Right lobe of liver (tissue), 6 donors: ENCODE measurements around the gene SLC32A1. TPM values are rescaled to one million over a fixed set of nuclear protein-coding genes. Genes with fewer than 3 reads are reported as not detected.

ENCODE experiments used
- ATAC-seq, 4 donors: fragments of 200-7000 bp; cut with Tn5 transposase; one replicate each; pipeline ENCODE4 v1.9.1; 2020; ENCODE audit warnings: mild to moderate bottlenecking in 4 of 4, moderate library complexity in 4 of 4
- DNase-seq, 3 donors: peaks; one replicate each; pipeline ENCODE4 v3.0.0-alpha.2; 2020
- H3K27ac ChIP-seq, 3 donors: fragments of 200-600 bp; one replicate each; pipeline ENCODE4 v1.8.0; 2022
- H3K27me3 ChIP-seq, 2 donors: fragments of 200-600 bp; one replicate each; pipeline ENCODE4 v1.8.0; 2022
- H3K36me3 ChIP-seq, 4 donors: fragments of 200-600 bp; sonication (generic) in 1 of 4; one replicate each; pipeline versions ENCODE4 v1.5.1 to v1.8.0; 2017 to 2022; ENCODE audit warnings: control low read depth in 1 of 4
- H3K4me1 ChIP-seq, 4 donors: fragments of 200-600 bp; sonication (generic) in 1 of 4; one replicate each; pipeline versions ENCODE4 v1.5.1 to v1.8.0; 2017 to 2022; ENCODE audit warnings: control low read depth in 1 of 4
- H3K4me3 ChIP-seq, 3 donors: fragments of 200-600 bp; one replicate each; pipeline ENCODE4 v1.8.0; 2022
- H3K9me3 ChIP-seq, 4 donors: fragments of 200-600 bp; sonication (generic) in 1 of 4; one replicate each; pipeline versions ENCODE4 v1.5.1 to v1.8.0; 2017 to 2022; ENCODE audit warnings: control low read depth in 1 of 4
- CTCF ChIP-seq, 4 donors: fragments of 200-600 bp in 3 of 4; fragments of 450-650 bp in 1 of 4; IDR thresholded peaks; one replicate each; pipeline versions ENCODE4 v1.5.1 to v1.8.0; 2016 to 2022; ENCODE audit warnings: antibody characterized with exemption in 4 of 4, mild to moderate bottlenecking in 2 of 4
- POLR2A ChIP-seq: fragments of 450-650 bp; IDR thresholded peaks from one replicate; pipeline ENCODE4 v1.6.1; 2017; ENCODE audit warnings: antibody characterized with exemption, mild to moderate bottlenecking
- WGBS: methylation state at CpG from one replicate; pipeline ENCODE4 v1.1.6; 2018; ENCODE audit warnings: low coverage, low lambda C conversion rate; ENCODE audit not compliant: insufficient coverage; ENCODE audit errors: missing lambda C conversion rate; 5-methylcytosine and 5-hydroxymethylcytosine counted together
- intact Hi-C, 2 donors: fragments of 100-400 bp; cut with DNase I; formaldehyde crosslinking; loops; one replicate each; pipeline versions ENCODE4 v1.11.2 to v1.14.1; 2022
- small RNA-seq, 2 experiments: library from RNA; depleted of rRNA; stranded (forward); fragments of <200 nt; gene quantifications; one replicate each; pipeline ENCODE3, GENCODE V24; 2016
- total RNA-seq, 6 experiments: library from RNA; depleted of rRNA in 2 of 6; stranded (reverse); fragments of >200 nt in 2 of 6; fragmentation: NEBNext Ultra II Directional in 3 of 6; extraction: Animal tissue kit (Norgen Biotek cat#: 25700) in 3 of 6; gene quantifications; one replicate each; pipeline versions ENCODE4 v1.1.0 to v1.2.4, GENCODE V29; 2016 to 2023
- donor health status: DM: no; HTN: yes; CAD: no.
- donor health status: DM: no; HTN: no; CAD: no.
- donor health status: DM: no; HTN: no; CAD: no.
- donor health status: DM: no; HTN: yes; CAD: no.
- donor health status: DM: no; HTN: yes; CAD: no.

SLC32A1 gene
- total RNA-seq, 6 experiments from 2014 or later: not detected

DNA sequence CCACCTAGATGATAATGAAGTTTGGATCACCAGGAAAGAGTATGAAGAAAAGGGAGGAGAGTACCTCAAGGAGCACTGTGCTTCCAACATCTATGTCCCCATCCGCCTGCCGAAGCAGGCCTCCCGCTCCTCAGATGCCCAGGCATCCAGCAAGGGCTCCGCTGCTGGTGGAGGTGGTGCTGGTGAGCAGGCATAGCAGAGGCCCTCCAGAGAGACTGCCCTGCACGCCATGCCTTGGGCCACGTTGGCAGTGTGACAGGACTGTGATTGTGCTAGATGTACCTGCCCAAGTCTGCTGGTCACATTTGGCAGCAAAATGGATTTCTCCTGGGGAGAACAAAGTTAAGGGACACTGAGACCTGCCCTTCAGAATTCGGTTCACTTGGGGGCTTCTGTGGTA is 47.3 kb downstream of the SLC32A1 start:
- no peak for TF ChIP-seq CTCF (IDR thresholded peaks at IDR 0.05)
- no peak for TF ChIP-seq POLR2A
- Histone ChIP-seq H3K36me3 (peaks cover 0 to 39% (median 1%) of the 10 kb centered on the region in 4 donors), H3K27me3 (no peaks in the 10 kb centered on the region), H3K4me3 (no peak overlapping the region), H3K27ac (no peak overlapping the region), H3K4me1 (peaks cover 0 to under 1% (median 0%) of the 10 kb centered on the region in 4 donors), H3K9me3 (no peaks in the 10 kb centered on the region)
- intact Hi-C loops: no loop called here
- no peak for ATAC-seq
- peak in 1 of 3 donors; percentile 66 for DNase-seq
- no CpG with 5 or more reads among the region's 7 CpGs for WGBS

- H3K27ac ChIP-seq: no peak overlapping the region
- no peaks in the 10 kb centered on the region for H3K9me3 ChIP-seq
- H3K4me1 ChIP-seq: no peaks in the 10 kb centered on the region
- ATAC-seq (no peak), DNase-seq (no peak)
- intact Hi-C loops: no loop called here
- no peaks in the 10 kb centered on the region for H3K27me3 ChIP-seq
- no peak for TF ChIP-seq POLR2A
- TF ChIP-seq CTCF (IDR thresholded peaks at IDR 0.05): no peak
- peaks cover 0 to 17% (median 0%) of the 10 kb centered on the region in 4 donors for H3K36me3 ChIP-seq
- 100% methylated on average over 2 of the region's 2 CpGs for WGBS
- H3K4me3 ChIP-seq: no peak overlapping the region
Measured at GRCh38 chr20:38774167-38774566, 49.9 kb downstream of the SLC32A1 start.

GRCh38 chr20:38776363-38776762 is 52.1 kb downstream of the SLC32A1 start:
- TF ChIP-seq POLR2A (no peak), CTCF (IDR thresholded peaks at IDR 0.05) (no peak)
- Histone ChIP-seq H3K4me3 (no peak overlapping the region), H3K4me1 (no peaks in the 10 kb centered on the region), H3K36me3 (peaks cover 0 to 13% (median 0%) of the 10 kb centered on the region in 4 donors), H3K27me3 (no peaks in the 10 kb centered on the region), H3K9me3 (no peaks in the 10 kb centered on the region), H3K27ac (no peak overlapping the region)
- ATAC-seq: no peak
- no peak for DNase-seq
- 85% methylated on average over 9 of the region's 11 CpGs for WGBS
- intact Hi-C loops: no loop called here

Small RNAs within 50 kb of the gene (small RNA-seq; reads per million reads assigned to genes)
- gene RF00017: 0 reads per million in 2 experiments

Other genes with a start within 250 kb of the SLC32A1 start
- not detected for gene ADIG, start 143.3 kb upstream of the SLC32A1 start, total RNA-seq
- under 1 TPM in 1 of 6 experiments, not detected in 5; 0.12 TPM for gene ARHGAP40, start 122.7 kb upstream of the SLC32A1 start, total RNA-seq
- 1 to 10 TPM; 3.0 to 5.6 (median 3.7) TPM for gene ACTR5, start 24.0 kb downstream of the SLC32A1 start, total RNA-seq
- 1 to 10 TPM in 5 of 6 experiments, under 1 TPM in 1; 0.62 to 4.0 (median 2.3) TPM for gene PPP1R16B, start 81.2 kb downstream of the SLC32A1 start, total RNA-seq
- gene FAM83D, start 201.9 kb downstream of the SLC32A1 start, total RNA-seq: 1 to 10 TPM in 4 of 6 experiments, under 1 TPM in 2; 0.83 to 3.3 (median 1.7) TPM
- gene DHX35, start 237.9 kb downstream of the SLC32A1 start, total RNA-seq: 1 to 10 TPM; 3.2 to 7.5 (median 4.8) TPM